HUES6 (cell line): ENCODE data around the gene C2CD4C.
"Not testable (repeated sequence)": the region's sequence is repeated elsewhere in the genome, so short reads cannot be mapped to it uniquely, and the experiment has no call there.

Experiments used
- H3K27ac ChIP-seq: 2 replicates; pipeline ENCODE4 v1.7.0; 2013; ENCODE audit warnings: low read depth, mild to moderate bottlenecking, low read length, inconsistent platforms
- H3K27me3 ChIP-seq: 2 replicates; pipeline ENCODE4 v1.6.1; 2013; ENCODE audit warnings: low read length; ENCODE audit not compliant: control insufficient read depth, insufficient read depth
- H3K36me3 ChIP-seq: 2 replicates; pipeline ENCODE4 v1.6.1; 2013; ENCODE audit warnings: low read length; ENCODE audit not compliant: control insufficient read depth, insufficient read depth
- H3K4me1 ChIP-seq: 2 replicates; pipeline ENCODE4 v1.6.1; 2013; ENCODE audit warnings: low read length; ENCODE audit not compliant: control insufficient read depth, insufficient read depth
- H3K4me3 ChIP-seq: 2 replicates; pipeline ENCODE4 v1.5.1; 2013; ENCODE audit warnings: low read depth, low read length
- H3K9ac ChIP-seq: one replicate; pipeline ENCODE4 v1.6.1; 2013; ENCODE audit warnings: mild to moderate bottlenecking, low read length
- H3K9me3 ChIP-seq: 2 replicates; pipeline ENCODE4 v1.6.1; 2013; ENCODE audit warnings: low read depth, low read length; ENCODE audit not compliant: control insufficient read depth, insufficient read depth

The C2CD4C gene

GRCh38 chr19:436413-436950, 27.5 kb upstream of the C2CD4C start:
- H3K27me3 ChIP-seq: peaks cover 9% of the 10 kb centered on the region; the same call in 1 of the 2 replicates
- no peak overlapping the region for H3K9ac ChIP-seq
- H3K4me3 ChIP-seq: no peak overlapping the region
- H3K27ac ChIP-seq: no peak overlapping the region
- peaks cover 8% of the 10 kb centered on the region for H3K36me3 ChIP-seq
- H3K4me1 ChIP-seq: peaks cover 8% of the 10 kb centered on the region; the same call in 1 of the 2 replicates
- H3K9me3 ChIP-seq: peaks cover 4% of the 10 kb centered on the region; the same call in 1 of the 2 replicates

DNA sequence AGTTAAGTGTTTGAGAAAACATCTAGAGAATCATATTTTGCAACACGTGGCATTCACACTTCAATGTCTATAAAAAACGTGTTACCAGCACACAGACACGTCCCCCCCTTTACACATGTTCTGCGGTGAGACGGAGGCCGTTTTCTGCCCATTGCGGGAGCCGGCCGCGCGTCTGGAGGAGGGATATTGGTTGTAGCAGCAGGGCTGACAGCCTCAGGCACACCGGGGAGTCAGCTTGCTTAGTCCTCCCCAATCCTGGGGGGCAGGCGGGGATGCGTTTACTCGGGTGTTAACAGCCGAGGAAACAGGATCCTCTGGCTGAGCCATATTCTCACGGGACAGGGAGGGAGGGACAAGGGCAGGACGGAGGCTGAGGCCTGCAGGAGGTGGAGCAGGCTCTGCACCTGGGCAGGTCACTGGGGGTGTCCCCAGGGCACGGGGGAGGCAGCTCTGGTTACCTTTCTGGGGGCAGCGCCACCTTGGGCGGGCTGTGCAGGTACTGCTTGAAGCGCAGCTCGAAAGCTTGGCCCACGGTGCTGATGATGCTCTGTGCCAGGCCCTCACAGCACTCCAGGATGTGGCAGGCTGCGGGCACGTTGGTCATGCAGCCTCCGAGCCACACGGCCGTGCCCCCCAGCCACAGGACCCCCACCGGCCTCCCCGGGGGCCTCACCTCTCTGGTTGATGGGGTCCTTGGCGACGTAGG, 26.9 kb upstream of the C2CD4C start:
- Histone ChIP-seq H3K27me3 (peaks cover 3% of the 10 kb centered on the region; the same call in 1 of the 2 replicates), H3K4me1 (peaks cover 2% of the 10 kb centered on the region; the same call in 1 of the 2 replicates), H3K36me3 (peaks cover 9% of the 10 kb centered on the region), H3K27ac (no peak overlapping the region), H3K9me3 (peaks cover 8% of the 10 kb centered on the region), H3K9ac (no peak overlapping the region), H3K4me3 (no peak overlapping the region)

GRCh38 chr19:435056-435706, 26.2 kb upstream of the C2CD4C start:
- Histone ChIP-seq H3K4me1 (no peaks in the 10 kb centered on the region), H3K4me3 (no peak overlapping the region), H3K27me3 (no peaks in the 10 kb centered on the region), H3K27ac (no peak overlapping the region), H3K9me3 (peaks cover 14% of the 10 kb centered on the region), H3K36me3 (peaks cover 16% of the 10 kb centered on the region), H3K9ac (no peak overlapping the region)

DNA sequence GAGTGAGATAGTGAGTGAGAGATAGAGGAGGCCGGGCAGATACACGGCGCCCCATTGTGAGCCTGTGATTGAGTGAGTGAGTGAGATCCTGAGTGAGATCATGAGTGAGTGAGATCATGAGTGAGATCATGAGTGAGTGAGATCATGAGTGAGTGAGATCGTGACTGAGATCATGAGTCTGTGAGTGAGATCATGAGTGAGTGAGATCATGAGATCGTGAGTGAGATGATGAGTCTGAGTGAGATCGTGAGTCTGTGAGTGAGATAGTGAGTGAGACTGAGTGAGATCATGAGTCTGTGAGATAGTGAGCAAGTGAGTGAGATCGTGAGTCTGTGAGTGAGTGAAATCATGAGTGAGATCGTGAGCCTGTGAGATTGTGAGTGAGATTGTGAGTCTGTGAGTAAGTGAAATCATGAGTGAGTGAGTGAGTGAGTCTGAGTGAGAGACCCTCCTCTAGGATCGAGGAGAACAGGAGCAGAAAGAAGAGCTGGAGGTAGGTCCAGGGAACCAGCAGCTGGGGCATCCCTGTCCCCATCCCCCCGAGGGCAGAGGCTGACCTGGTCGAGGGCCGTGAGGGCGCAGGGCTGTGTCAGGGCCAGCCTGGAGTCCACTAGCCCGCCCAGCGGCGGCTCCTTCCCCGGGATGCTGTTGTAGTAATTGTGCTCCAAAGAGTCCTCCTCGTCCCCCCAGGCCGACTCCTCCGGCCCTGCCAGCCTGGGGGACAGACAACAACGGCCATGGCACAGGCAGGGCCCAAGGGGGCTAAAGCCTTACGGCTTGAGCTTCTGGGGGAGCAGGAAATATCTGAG, 25.4 kb upstream of the C2CD4C start:
- H3K36me3 ChIP-seq: peaks cover 24% of the 10 kb centered on the region
- H3K27ac ChIP-seq: no peak overlapping the region
- H3K9me3 ChIP-seq: peaks cover 22% of the 10 kb centered on the region
- no peak overlapping the region for H3K9ac ChIP-seq
- H3K4me1 ChIP-seq: no peaks in the 10 kb centered on the region
- no peak overlapping the region for H3K4me3 ChIP-seq
- no peaks in the 10 kb centered on the region for H3K27me3 ChIP-seq

DNA sequence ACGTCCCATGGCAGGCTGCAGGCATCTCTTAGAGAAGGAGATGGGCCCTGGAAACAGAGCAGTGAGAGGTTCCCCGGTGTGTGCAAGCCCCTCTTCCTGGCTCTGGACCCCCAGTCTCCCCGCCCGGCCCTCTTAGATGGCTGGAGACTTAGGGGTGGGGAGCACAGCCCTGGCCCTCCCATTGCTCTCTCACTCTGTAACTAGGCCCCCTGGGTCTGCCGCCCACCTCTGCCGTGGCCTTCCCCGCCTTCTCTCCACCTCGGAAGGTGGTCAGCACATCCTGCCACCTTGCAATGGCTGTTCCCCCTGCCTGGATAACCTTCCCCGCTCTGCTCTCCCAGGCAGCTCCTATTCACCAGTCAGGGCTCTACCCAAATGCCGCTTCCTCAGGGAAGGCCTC, 21.8 kb upstream of the C2CD4C start:
- Histone ChIP-seq H3K4me3 (no peak overlapping the region), H3K9ac (no peak overlapping the region), H3K27ac (no peak overlapping the region), H3K36me3 (peaks cover 26% of the 10 kb centered on the region), H3K9me3 (peaks cover 33% of the 10 kb centered on the region), H3K27me3 (peaks cover 23% of the 10 kb centered on the region), H3K4me1 (no peaks in the 10 kb centered on the region; the same call in 1 of the 2 replicates)

- Histone ChIP-seq H3K27ac (no peak overlapping the region), H3K4me3 (0 out of 2 replicates have a peak overlapping the region, but pooled peaks have one; percentile 31), H3K36me3 (peaks cover 21% of the 10 kb centered on the region; the same call in 1 of the 2 replicates), H3K9ac (peak overlapping the region; percentile 65), H3K4me1 (peaks cover 4% of the 10 kb centered on the region; the same call in 1 of the 2 replicates), H3K9me3 (peaks cover 28% of the 10 kb centered on the region), H3K27me3 (peaks cover 23% of the 10 kb centered on the region)
These were observed 19.2 kb upstream of the C2CD4C start for GRCh38 chr19:428149-428548.

GRCh38 chr19:427675-428074, 18.7 kb upstream of the C2CD4C start:
- Histone ChIP-seq H3K9me3 (peaks cover 28% of the 10 kb centered on the region), H3K4me3 (0 out of 2 replicates have a peak overlapping the region, but pooled peaks have one; percentile 31), H3K27me3 (peaks cover 23% of the 10 kb centered on the region), H3K36me3 (peaks cover 21% of the 10 kb centered on the region; the same call in 1 of the 2 replicates), H3K9ac (peak overlapping the region; percentile 65)
- not testable (repeated sequence) for H3K4me1 ChIP-seq, H3K27ac ChIP-seq

- peak overlapping the region; percentile 3 for H3K9ac ChIP-seq
- H3K4me1 ChIP-seq: peaks cover 4% of the 10 kb centered on the region; the same call in 1 of the 2 replicates
- H3K9me3 ChIP-seq: peaks cover 28% of the 10 kb centered on the region
- H3K27ac ChIP-seq: no peak overlapping the region
- peaks cover 23% of the 10 kb centered on the region for H3K27me3 ChIP-seq
- peaks cover 21% of the 10 kb centered on the region; the same call in 1 of the 2 replicates for H3K36me3 ChIP-seq
- H3K4me3 ChIP-seq: 0 out of 2 replicates have a peak overlapping the region, but pooled peaks have one; percentile 21
These were observed 17.9 kb upstream of the C2CD4C start for GRCh38 chr19:426725-427445.

DNA sequence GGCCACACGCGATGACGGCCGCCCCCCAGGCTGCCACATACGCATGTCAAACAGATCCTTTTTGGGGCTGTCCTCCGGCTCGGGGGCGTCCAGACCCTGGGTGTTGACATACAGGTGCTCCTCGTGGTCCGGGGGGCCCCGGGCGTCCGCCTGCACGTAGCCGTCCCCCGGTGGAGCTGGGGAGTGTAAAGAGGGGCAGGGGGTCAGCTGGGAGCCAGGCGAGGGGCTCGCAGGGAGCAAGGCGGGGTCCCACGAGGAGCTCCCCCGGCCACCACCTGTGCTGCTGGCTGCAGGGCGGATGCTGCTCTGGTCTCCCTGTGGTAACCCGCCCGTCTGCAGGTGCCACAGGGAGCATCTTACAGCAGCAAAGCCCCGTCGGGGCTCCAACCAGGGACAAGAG, 16.1 kb upstream of the C2CD4C start:
- Histone ChIP-seq H3K27me3 (peaks cover 23% of the 10 kb centered on the region), H3K9ac (no peak overlapping the region)

GRCh38 chr19:424546-424945, 15.6 kb upstream of the C2CD4C start:
- H3K27ac ChIP-seq: no peak overlapping the region
- H3K9me3 ChIP-seq: peaks cover 12% of the 10 kb centered on the region
- H3K36me3 ChIP-seq: peaks cover 7% of the 10 kb centered on the region; the same call in 1 of the 2 replicates
- H3K4me3 ChIP-seq: no peak overlapping the region
- H3K4me1 ChIP-seq: peaks cover 4% of the 10 kb centered on the region; the same call in 1 of the 2 replicates
- H3K27me3 ChIP-seq: peaks cover 23% of the 10 kb centered on the region
- H3K9ac ChIP-seq: no peak overlapping the region

More for the DNA sequence above, 16.1 kb upstream of the C2CD4C start:
- Histone ChIP-seq H3K27ac (no peak overlapping the region), H3K4me1 (peaks cover 4% of the 10 kb centered on the region; the same call in 1 of the 2 replicates), H3K4me3 (no peak overlapping the region), H3K36me3 (peaks cover 12% of the 10 kb centered on the region; the same call in 1 of the 2 replicates), H3K9me3 (peaks cover 17% of the 10 kb centered on the region)
